CD14-positive monocyte (primary cell): ENCODE measurements around the gene CCDC40. TPM values are rescaled to one million over a fixed set of nuclear protein-coding genes. Genes with fewer than 3 reads are reported as not detected.

Experiments
- DNase-seq, 3 donors: peaks; one replicate each; pipeline ENCODE4 v3.0.0-alpha.2; 2011 to 2022
- H2AFZ ChIP-seq: 2 replicates; pipeline ENCODE4 v1.6.0; 2012; ENCODE audit warnings: mild to moderate bottlenecking, low read depth, low read length, inconsistent platforms; ENCODE audit not compliant: insufficient read depth, poor library complexity, severe bottlenecking
- H3K27ac ChIP-seq, 2 donors: 1 replicate in 1 of 2; 2 replicates in 1 of 2; pipeline ENCODE4 v1.5.1; 2012 to 2013; ENCODE audit warnings: low read length in 2 of 2, control low read depth in 1 of 2, inconsistent platforms in 1 of 2, low read depth in 1 of 2, mild to moderate bottlenecking in 1 of 2
- H3K27me3 ChIP-seq, 2 donors: one replicate each; pipeline versions ENCODE4 v1.6.0 to v1.6.1; 2011 to 2013; ENCODE audit warnings: low read length in 2 of 2; ENCODE audit not compliant: control insufficient read depth in 2 of 2, insufficient read depth in 2 of 2
- H3K36me3 ChIP-seq, 2 donors: replicated peaks in 1 of 2; 1 replicate in 1 of 2; 2 replicates in 1 of 2; pipeline versions ENCODE4 v1.5.1 to v1.6.1; 2012 to 2013; ENCODE audit warnings: low read length in 2 of 2, control low read depth in 1 of 2, inconsistent platforms in 1 of 2, mild to moderate bottlenecking in 1 of 2; ENCODE audit not compliant: insufficient read depth in 2 of 2, control insufficient read depth in 1 of 2
- H3K4me1 ChIP-seq, 2 donors: 1 replicate in 1 of 2; 2 replicates in 1 of 2; pipeline versions ENCODE4 v1.5.1 to v1.6.1; 2012 to 2013; ENCODE audit warnings: low read length in 2 of 2, control low read depth in 1 of 2, inconsistent platforms in 1 of 2, mild to moderate bottlenecking in 1 of 2, moderate library complexity in 1 of 2; ENCODE audit not compliant: insufficient read depth in 2 of 2, control insufficient read depth in 1 of 2
- H3K4me2 ChIP-seq: replicated peaks from 2 replicates; pipeline ENCODE3; 2012; ENCODE audit warnings: low read length, moderate library complexity, mild to moderate bottlenecking; ENCODE audit not compliant: poor library complexity, severe bottlenecking; ENCODE audit errors: extremely low read depth
- H3K4me3 ChIP-seq, 3 experiments: fragments of 200-600 bp in 1 of 3; sonication (generic) in 1 of 3; replicated peaks in 1 of 3; 1 replicate in 2 of 3; 2 replicates in 1 of 3; pipeline ENCODE4 v1.5.1; 2011 to 2013; ENCODE audit warnings: low read length in 3 of 3, mild to moderate bottlenecking in 3 of 3, control low read depth in 2 of 3, low read depth in 2 of 3, inconsistent platforms in 1 of 3, moderate library complexity in 1 of 3
- H3K79me2 ChIP-seq: 2 replicates; pipeline ENCODE4 v1.6.0; 2012; ENCODE audit warnings: mild to moderate bottlenecking, control low read depth, inconsistent platforms, low read length, moderate library complexity; ENCODE audit not compliant: insufficient read depth
- H3K9ac ChIP-seq: 2 replicates; pipeline ENCODE4 v1.6.0; 2017; ENCODE audit warnings: low read length, mild to moderate bottlenecking; ENCODE audit not compliant: insufficient read depth, poor library complexity, severe bottlenecking
- H3K9me3 ChIP-seq, 2 donors: replicated peaks in 1 of 2; 1 replicate in 1 of 2; 2 replicates in 1 of 2; pipeline versions ENCODE4 v1.5.1 to v1.6.1; 2012 to 2013; ENCODE audit warnings: low read length in 2 of 2, control low read depth in 1 of 2; ENCODE audit not compliant: control insufficient read depth in 1 of 2, insufficient read depth in 1 of 2
- H4K20me1 ChIP-seq: 2 replicates; pipeline ENCODE4 v1.6.0; 2012; ENCODE audit warnings: mild to moderate bottlenecking, low read length, control low read depth, moderate library complexity; ENCODE audit not compliant: insufficient read depth
- H3K27ac Mint-ChIP-seq, 7 donors: one replicate each; pipeline ENCODE4 v1.8.0; 2020; ENCODE audit warnings: mild to moderate bottlenecking in 7 of 7, mixed read lengths in 7 of 7, moderate library complexity in 6 of 7, inconsistent platforms in 2 of 7
- H3K27me3 Mint-ChIP-seq, 3 donors: one replicate each; pipeline ENCODE4 v1.8.0; 2021 to 2022; ENCODE audit warnings: low read depth in 3 of 3, mild to moderate bottlenecking in 3 of 3, mixed read lengths in 3 of 3, moderate library complexity in 3 of 3, inconsistent platforms in 1 of 3
- H3K36me3 Mint-ChIP-seq, 2 donors: one replicate each; pipeline ENCODE4 v1.8.0; 2020; ENCODE audit warnings: mixed read lengths in 2 of 2, inconsistent platforms in 1 of 2, mild to moderate bottlenecking in 1 of 2
- H3K4me1 Mint-ChIP-seq: one replicate; pipeline ENCODE4 v1.8.0; 2020; ENCODE audit warnings: mild to moderate bottlenecking, mixed read lengths
- H3K4me3 Mint-ChIP-seq, 2 donors: one replicate each; pipeline ENCODE4 v1.8.0; 2020; ENCODE audit warnings: mild to moderate bottlenecking in 2 of 2, mixed read lengths in 2 of 2, moderate library complexity in 1 of 2
- H3K9me3 Mint-ChIP-seq, 7 donors: one replicate each; pipeline ENCODE4 v1.8.0; 2020 to 2022; ENCODE audit warnings: mixed read lengths in 7 of 7, mild to moderate bottlenecking in 6 of 7, moderate library complexity in 6 of 7, inconsistent platforms in 2 of 7
- CTCF ChIP-seq: fragments of 200-600 bp; IDR thresholded peaks from one replicate; pipeline ENCODE4 v1.8.0; 2022; ENCODE audit warnings: antibody characterized with exemption, mild to moderate bottlenecking
- WGBS: methylation state at CpG from one replicate; pipeline ENCODE4 v1.1.5; 2013; ENCODE audit warnings: missing lambda C conversion rate; ENCODE audit not compliant: insufficient coverage; 5-methylcytosine and 5-hydroxymethylcytosine counted together
- intact Hi-C, 2 donors: fragments of 100-400 bp; cut with micrococcal nuclease; formaldehyde crosslinking; loops; one replicate each; pipeline versions ENCODE4 v1.15.0 to v1.15.1; 2023
- polyA plus RNA-seq, 3 donors: library from polyadenylated mRNA; depleted of rRNA in 1 of 3; unstranded in 2 of 3; stranded (reverse) in 1 of 3; fragments of 300-500 nt in 2 of 3; fragments of >200 nt in 1 of 3; fragmentation: Illumina TruSeq in 2 of 3; gene quantifications; 1 replicate in 2 of 3; 2 replicates in 1 of 3; pipeline ENCODE4 v1.2.3, GENCODE V29; 2012 to 2021

The CCDC40 gene
- polyA plus RNA-seq, 3 donors = 0.21 to 0.27 TPM; not detected in 1

GRCh38 chr17:80006339-80006720 lies 30.1 kb upstream of the CCDC40 start:
- no peak overlapping the region for H3K4me2 ChIP-seq

DNA sequence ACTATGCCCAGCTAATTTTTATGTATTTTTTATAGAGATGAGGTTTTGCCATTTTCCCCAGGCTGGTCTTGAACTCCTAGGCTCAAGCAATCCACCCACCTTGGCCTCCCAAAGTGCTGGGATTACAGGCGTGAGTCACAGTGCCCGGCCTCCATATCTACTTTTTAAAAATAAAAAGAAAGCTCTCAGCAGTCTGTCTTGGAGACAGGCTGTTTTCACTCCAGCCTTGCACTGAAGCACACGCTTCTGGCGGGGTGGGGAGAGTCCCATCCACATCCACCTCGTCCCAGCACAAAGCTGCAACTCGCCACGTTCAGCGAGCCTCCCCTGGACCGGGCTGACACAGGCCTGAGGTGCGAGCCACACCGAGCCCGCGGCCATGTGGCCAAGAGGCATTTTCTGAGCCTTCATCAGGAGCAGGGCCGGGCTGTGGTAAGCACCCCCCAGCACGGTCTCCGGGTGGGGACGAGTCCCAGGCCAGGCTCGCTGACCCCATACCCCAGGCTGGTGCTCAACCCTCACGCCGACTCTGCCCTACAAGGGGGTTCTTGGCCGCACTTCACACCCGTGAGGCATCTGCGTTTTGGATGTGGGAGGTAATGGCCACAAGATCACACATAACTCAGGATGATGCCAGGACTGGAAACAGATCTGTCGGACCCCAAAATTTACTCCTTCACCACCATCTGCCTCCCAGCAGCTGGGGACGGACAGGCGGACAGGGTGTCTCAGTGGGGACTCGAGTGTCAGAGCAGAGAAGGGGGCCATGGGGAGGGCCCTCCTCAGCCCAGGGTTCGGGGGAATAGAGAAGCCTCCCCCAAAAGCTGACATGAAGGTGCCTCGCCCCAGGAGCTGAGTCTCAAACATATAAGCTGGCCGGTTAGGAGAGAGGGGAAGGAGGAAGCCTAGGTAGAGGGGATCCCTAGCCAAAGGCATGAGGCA lies 29.4 kb upstream of the CCDC40 start:
- H2AFZ ChIP-seq = no peak overlapping the region
- Mint-ChIP-seq H3K36me3 (no peaks in the 10 kb centered on the region), H3K4me1 (peaks cover 7% of the 10 kb centered on the region), H3K27ac (no peak overlapping the region), H3K9me3 (no peaks in the 10 kb centered on the region), H3K4me3 (no peak overlapping the region), H3K27me3 (peaks cover 2 to 8% (median 5%) of the 10 kb centered on the region in 3 donors)
- H4K20me1 ChIP-seq = no peaks in the 10 kb centered on the region
- no peaks in the 10 kb centered on the region for H3K79me2 ChIP-seq
- H3K4me3 ChIP-seq = no peak overlapping the region
- TF ChIP-seq CTCF = no peak
- no peak overlapping the region for H3K4me2 ChIP-seq
- no peak overlapping the region for H3K9ac ChIP-seq
- no peak overlapping the region for H3K27ac ChIP-seq
- intact Hi-C loops = no loop called here
- no peak for DNase-seq
- no peaks in the 10 kb centered on the region for H3K27me3 ChIP-seq
- no peaks in the 10 kb centered on the region for H3K36me3 ChIP-seq
- no peaks in the 10 kb centered on the region for H3K9me3 ChIP-seq
- H3K4me1 ChIP-seq = peaks cover 4 to 8% of the 10 kb centered on the region in 2 donors
- 94% methylated on average over 17 of the region's 30 CpGs for WGBS

More at GRCh38 chr17:80006339-80006720, 30.1 kb upstream of the CCDC40 start:
- DNase-seq = no peak
- Histone ChIP-seq H3K9me3 (no peaks in the 10 kb centered on the region), H4K20me1 (no peaks in the 10 kb centered on the region), H3K36me3 (no peaks in the 10 kb centered on the region), H3K4me3 (no peak overlapping the region), H2AFZ (no peak overlapping the region), H3K79me2 (no peaks in the 10 kb centered on the region), H3K27me3 (no peaks in the 10 kb centered on the region), H3K4me1 (peaks cover 4 to 8% of the 10 kb centered on the region in 2 donors), H3K27ac (no peak overlapping the region), H3K9ac (no peak overlapping the region)
- Mint-ChIP-seq H3K4me1 (peaks cover 7% of the 10 kb centered on the region), H3K27me3 (peaks cover 2 to 8% (median 5%) of the 10 kb centered on the region in 3 donors), H3K36me3 (no peaks in the 10 kb centered on the region), H3K9me3 (no peaks in the 10 kb centered on the region), H3K4me3 (peak overlapping the region in 1 of 2 donors; percentile 59), H3K27ac (peak overlapping the region in 2 of 7 donors; percentile 52 to 80)
- 76% methylated on average over 7 of the region's 8 CpGs for WGBS
- TF ChIP-seq CTCF = no peak
- intact Hi-C loops = no loop called here
